K562 (cell line): ENCODE data around the gene UBE2J2. TPM values are rescaled to one million over a fixed set of nuclear protein-coding genes. Genes with fewer than 3 reads are reported as not detected.

Experiments used
- CEBPB ChIP-seq: fragments of 450-650 bp; IDR thresholded peaks from 2 replicates; pipeline ENCODE4 v1.6.1; 2016; ENCODE audit warnings: missing genetic modification characterization, missing compliant biosample characterization
- FIP1L1 ChIP-seq: fragments of 200-400 bp; formaldehyde crosslinking; IDR thresholded peaks from 2 replicates; pipeline ENCODE4 v1.6.1; 2018; ENCODE audit warnings: mild to moderate bottlenecking, low read depth, low read length; ENCODE audit not compliant: poor library complexity, severe bottlenecking
- KLF6 ChIP-seq: fragments of 250-450 bp; sonication (Bioruptor Pico); IDR thresholded peaks from 2 replicates; pipeline ENCODE4 v1.4.0; 2020; ENCODE audit warnings: mild to moderate bottlenecking, moderate library complexity, borderline replicate concordance
- NFIC ChIP-seq: fragments of 450-650 bp; IDR thresholded peaks from 2 replicates; pipeline ENCODE4 v1.6.1; 2017; ENCODE audit warnings: mild to moderate bottlenecking, inconsistent platforms
- NR2C1 ChIP-seq, 2 experiments: fragments of 450-650 bp; IDR thresholded peaks; 2 replicates each; pipeline ENCODE4 v1.6.1; 2017; ENCODE audit warnings: mild to moderate bottlenecking in 2 of 2, antibody characterized with exemption in 1 of 2, inconsistent platforms in 1 of 2, missing compliant biosample characterization in 1 of 2, missing genetic modification characterization in 1 of 2
- SIN3B ChIP-seq: fragments of 450-650 bp; IDR thresholded peaks from 2 replicates; pipeline ENCODE4 v1.6.1; 2017; ENCODE audit warnings: low read depth, mild to moderate bottlenecking, moderate library complexity
- SMAD3 ChIP-seq: fragments of 450-650 bp; formaldehyde crosslinking; conservative IDR thresholded peaks from 2 replicates; pipeline ENCODE4 v1.4.0; 2020; ENCODE audit warnings: mild to moderate bottlenecking
- TEAD4 ChIP-seq, 2 experiments: sonication (generic) in 1 of 2; formaldehyde crosslinking in 1 of 2; IDR thresholded peaks; 2 replicates each; pipeline versions ENCODE4 v1.6.1 to v1.8.0; 2012 to 2022; ENCODE audit warnings: borderline replicate concordance in 1 of 2, inconsistent platforms in 1 of 2, low read length in 1 of 2, mild to moderate bottlenecking in 1 of 2, missing genetic modification reagents in 1 of 2
- ZNF436 ChIP-seq: fragments of 250-450, 450-650 bp; sonication (Bioruptor Pico); formaldehyde crosslinking; IDR thresholded peaks from 2 replicates; pipeline ENCODE4 v1.7.0; 2020; ENCODE audit warnings: mild to moderate bottlenecking
- polyA plus RNA-seq, 8 experiments: library from polyadenylated mRNA; depleted of rRNA in 4 of 8; stranded (reverse) in 5 of 8; unstranded in 3 of 8; fragments of >200 nt; fragmentation: Nextera tagmentation in 2 of 8; fragmentation: Illumina TruSeq in 1 of 8; extraction: Ambion mirVana in 2 of 8; extraction: Trizol in 1 of 8; gene quantifications; 2 replicates each; pipeline versions ENCODE4 v1.2.1 to v1.2.3, GENCODE V29; 2011 to 2014; ENCODE audit warnings: inconsistent platforms in 1 of 8, missing spikeins in 1 of 8
- total RNA-seq, 7 experiments: library from RNA; depleted of rRNA in 6 of 7; stranded (reverse); fragments of >200 nt in 6 of 7; fragmentation: Illumina TruSeq in 2 of 7; extraction: Trizol in 2 of 7; gene quantifications; 2 replicates each; pipeline versions ENCODE4 v1.2.1 to v1.2.3, GENCODE V29; 2011 to 2021; ENCODE audit warnings: low replicate concordance in 1 of 7
- TF ChIP-seq, protein P1 (sequence below): fragments of 250-450 bp; sonication (Bioruptor Pico); IDR thresholded peaks from 2 replicates; pipeline ENCODE4 v1.5.0; 2020; ENCODE audit warnings: mild to moderate bottlenecking
- TF ChIP-seq, protein P2 (sequence below): sonication (generic); formaldehyde crosslinking; IDR thresholded peaks from 2 replicates; pipeline ENCODE4 v1.9.0; 2022; ENCODE audit warnings: mild to moderate bottlenecking, missing genetic modification reagents
- TF ChIP-seq, protein P3 (sequence below): sonication (generic); formaldehyde crosslinking; IDR thresholded peaks from 2 replicates; pipeline ENCODE4 v1.8.0; 2023; ENCODE audit warnings: mild to moderate bottlenecking, missing genetic modification reagents
- TF ChIP-seq, protein P4 (sequence below): IDR thresholded peaks from 3 replicates; pipeline ENCODE4 v1.6.1; 2011; ENCODE audit warnings: borderline replicate concordance, mild to moderate bottlenecking, moderate library complexity; ENCODE audit not compliant: insufficient read length; ENCODE audit errors: extremely low read depth
- TF ChIP-seq, protein P5 (sequence below): fragments of 450-650 bp; conservative IDR thresholded peaks from 2 replicates; pipeline ENCODE4 v1.6.1; 2016; ENCODE audit warnings: missing genetic modification characterization, low read depth, mild to moderate bottlenecking, missing compliant biosample characterization, moderate library complexity

Gene UBE2J2
- total and polyA plus RNA-seq, 9 of the 15 experiments (the other 6 are each of a cell fraction or from before 2014, with no cell fraction given), result 0.93 to 112 (median 75.5) TPM

DNA sequence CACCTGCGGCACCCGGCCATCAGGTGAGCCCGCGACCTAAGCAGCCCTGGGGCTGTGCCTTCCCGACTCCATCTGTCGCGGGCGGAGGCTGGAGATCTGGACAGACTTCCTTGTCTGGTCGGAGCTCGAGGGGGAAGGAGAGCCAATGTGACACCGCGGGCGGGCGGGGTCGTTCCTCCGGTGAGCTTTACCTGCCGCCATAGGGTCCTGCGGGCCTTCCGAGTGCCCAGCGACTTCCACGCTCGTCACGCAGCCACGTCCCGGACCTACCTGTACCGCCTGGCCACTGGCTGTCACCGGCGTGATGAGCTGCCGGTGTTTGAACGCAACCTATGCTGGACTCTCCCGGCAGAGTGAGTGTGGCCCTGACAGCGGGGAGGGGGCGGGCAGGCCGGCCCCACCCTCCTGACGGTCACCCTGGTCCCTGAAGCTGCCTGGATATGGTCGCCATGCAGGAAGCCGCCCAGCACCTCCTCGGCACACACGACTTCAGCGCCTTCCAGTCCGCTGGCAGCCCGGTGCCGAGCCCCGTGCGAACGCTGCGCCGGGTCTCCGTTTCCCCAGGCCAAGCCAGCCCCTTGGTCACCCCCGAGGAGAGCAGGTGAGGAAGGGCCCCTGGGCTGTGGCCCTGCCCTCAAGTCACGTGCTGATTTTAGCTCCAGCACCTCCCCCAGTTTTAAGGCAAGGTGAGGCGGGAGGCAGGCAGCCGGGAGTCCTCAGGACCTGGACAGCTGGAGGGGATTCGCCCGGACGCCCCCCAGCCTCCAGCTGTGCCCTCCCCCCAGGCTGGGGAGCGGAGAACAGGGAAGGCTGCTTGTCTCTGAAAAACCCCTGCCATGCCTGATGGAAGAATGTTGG lies 35.8 kb upstream of the UBE2J2 start (continued):
- TF ChIP-seq NR2C1 (IDR thresholded peaks at IDR 0.05), result no peak
- no peak for TF ChIP-seq NR2C1 (tag; IDR thresholded peaks at IDR 0.05)
- no peak for TF ChIP-seq ZNF436 (CRISPR knock-in tag)
- TF ChIP-seq CEBPB, result no peak
- TF ChIP-seq KLF6 (CRISPR knock-in tag), result no peak
- no peak for TF ChIP-seq NFIC
- TF ChIP-seq, protein P1, sequence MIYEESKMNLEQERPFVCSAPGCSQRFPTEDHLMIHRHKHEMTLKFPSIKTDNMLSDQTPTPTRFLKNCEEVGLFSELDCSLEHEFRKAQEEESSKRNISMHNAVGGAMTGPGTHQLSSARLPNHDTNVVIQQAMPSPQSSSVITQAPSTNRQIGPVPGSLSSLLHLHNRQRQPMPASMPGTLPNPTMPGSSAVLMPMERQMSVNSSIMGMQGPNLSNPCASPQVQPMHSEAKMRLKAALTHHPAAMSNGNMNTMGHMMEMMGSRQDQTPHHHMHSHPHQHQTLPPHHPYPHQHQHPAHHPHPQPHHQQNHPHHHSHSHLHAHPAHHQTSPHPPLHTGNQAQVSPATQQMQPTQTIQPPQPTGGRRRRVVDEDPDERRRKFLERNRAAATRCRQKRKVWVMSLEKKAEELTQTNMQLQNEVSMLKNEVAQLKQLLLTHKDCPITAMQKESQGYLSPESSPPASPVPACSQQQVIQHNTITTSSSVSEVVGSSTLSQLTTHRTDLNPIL, result no peak
- TF ChIP-seq, protein P2, sequence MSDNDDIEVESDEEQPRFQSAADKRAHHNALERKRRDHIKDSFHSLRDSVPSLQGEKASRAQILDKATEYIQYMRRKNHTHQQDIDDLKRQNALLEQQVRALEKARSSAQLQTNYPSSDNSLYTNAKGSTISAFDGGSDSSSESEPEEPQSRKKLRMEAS (CRISPR knock-in tag), result no peak; the same call in none of the 2 replicates
- TF ChIP-seq, protein P3, sequence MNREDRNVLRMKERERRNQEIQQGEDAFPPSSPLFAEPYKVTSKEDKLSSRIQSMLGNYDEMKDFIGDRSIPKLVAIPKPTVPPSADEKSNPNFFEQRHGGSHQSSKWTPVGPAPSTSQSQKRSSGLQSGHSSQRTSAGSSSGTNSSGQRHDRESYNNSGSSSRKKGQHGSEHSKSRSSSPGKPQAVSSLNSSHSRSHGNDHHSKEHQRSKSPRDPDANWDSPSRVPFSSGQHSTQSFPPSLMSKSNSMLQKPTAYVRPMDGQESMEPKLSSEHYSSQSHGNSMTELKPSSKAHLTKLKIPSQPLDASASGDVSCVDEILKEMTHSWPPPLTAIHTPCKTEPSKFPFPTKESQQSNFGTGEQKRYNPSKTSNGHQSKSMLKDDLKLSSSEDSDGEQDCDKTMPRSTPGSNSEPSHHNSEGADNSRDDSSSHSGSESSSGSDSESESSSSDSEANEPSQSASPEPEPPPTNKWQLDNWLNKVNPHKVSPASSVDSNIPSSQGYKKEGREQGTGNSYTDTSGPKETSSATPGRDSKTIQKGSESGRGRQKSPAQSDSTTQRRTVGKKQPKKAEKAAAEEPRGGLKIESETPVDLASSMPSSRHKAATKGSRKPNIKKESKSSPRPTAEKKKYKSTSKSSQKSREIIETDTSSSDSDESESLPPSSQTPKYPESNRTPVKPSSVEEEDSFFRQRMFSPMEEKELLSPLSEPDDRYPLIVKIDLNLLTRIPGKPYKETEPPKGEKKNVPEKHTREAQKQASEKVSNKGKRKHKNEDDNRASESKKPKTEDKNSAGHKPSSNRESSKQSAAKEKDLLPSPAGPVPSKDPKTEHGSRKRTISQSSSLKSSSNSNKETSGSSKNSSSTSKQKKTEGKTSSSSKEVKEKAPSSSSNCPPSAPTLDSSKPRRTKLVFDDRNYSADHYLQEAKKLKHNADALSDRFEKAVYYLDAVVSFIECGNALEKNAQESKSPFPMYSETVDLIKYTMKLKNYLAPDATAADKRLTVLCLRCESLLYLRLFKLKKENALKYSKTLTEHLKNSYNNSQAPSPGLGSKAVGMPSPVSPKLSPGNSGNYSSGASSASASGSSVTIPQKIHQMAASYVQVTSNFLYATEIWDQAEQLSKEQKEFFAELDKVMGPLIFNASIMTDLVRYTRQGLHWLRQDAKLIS (CRISPR knock-in tag), result no peak
- TF ChIP-seq SMAD3 (CRISPR knock-in tag), result no peak
- no peak for TF ChIP-seq TEAD4 (IDR thresholded peaks at IDR 0.05; ENCODE audit: low read length)
- no peak for TF ChIP-seq TEAD4 (CRISPR knock-in tag; IDR thresholded peaks at IDR 0.05; ENCODE audit: borderline replicate concordance)
- TF ChIP-seq, protein P4, sequence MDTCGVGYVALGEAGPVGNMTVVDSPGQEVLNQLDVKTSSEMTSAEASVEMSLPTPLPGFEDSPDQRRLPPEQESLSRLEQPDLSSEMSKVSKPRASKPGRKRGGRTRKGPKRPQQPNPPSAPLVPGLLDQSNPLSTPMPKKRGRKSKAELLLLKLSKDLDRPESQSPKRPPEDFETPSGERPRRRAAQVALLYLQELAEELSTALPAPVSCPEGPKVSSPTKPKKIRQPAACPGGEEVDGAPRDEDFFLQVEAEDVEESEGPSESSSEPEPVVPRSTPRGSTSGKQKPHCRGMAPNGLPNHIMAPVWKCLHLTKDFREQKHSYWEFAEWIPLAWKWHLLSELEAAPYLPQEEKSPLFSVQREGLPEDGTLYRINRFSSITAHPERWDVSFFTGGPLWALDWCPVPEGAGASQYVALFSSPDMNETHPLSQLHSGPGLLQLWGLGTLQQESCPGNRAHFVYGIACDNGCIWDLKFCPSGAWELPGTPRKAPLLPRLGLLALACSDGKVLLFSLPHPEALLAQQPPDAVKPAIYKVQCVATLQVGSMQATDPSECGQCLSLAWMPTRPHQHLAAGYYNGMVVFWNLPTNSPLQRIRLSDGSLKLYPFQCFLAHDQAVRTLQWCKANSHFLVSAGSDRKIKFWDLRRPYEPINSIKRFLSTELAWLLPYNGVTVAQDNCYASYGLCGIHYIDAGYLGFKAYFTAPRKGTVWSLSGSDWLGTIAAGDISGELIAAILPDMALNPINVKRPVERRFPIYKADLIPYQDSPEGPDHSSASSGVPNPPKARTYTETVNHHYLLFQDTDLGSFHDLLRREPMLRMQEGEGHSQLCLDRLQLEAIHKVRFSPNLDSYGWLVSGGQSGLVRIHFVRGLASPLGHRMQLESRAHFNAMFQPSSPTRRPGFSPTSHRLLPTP, result no peak
- no peak for TF ChIP-seq SIN3B
- TF ChIP-seq, protein P5, sequence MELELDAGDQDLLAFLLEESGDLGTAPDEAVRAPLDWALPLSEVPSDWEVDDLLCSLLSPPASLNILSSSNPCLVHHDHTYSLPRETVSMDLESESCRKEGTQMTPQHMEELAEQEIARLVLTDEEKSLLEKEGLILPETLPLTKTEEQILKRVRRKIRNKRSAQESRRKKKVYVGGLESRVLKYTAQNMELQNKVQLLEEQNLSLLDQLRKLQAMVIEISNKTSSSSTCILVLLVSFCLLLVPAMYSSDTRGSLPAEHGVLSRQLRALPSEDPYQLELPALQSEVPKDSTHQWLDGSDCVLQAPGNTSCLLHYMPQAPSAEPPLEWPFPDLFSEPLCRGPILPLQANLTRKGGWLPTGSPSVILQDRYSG (tag), result no peak
- TF ChIP-seq FIP1L1, result peak; percentile 67
